CD4-positive, alpha-beta T cell treated with Interleukin-1 beta for 1 hour (primary cell): ENCODE measurements around the gene SPECC1.
"Not testable (repeated sequence)": the region's sequence is repeated elsewhere in the genome, so short reads cannot be mapped to it uniquely, and the experiment has no call there.

Source experiments
- DNase-seq, 2 donors: peaks; one replicate each; pipeline ENCODE4 v3.0.0-alpha.2; 2020 to 2022

SPECC1 gene

GRCh38 chr17:20180661-20181060 is 171.5 kb downstream of the SPECC1 start:
- no peak for DNase-seq

- DNase-seq: no peak
Observed at GRCh38 chr17:20184181-20184580, 175.0 kb downstream of the SPECC1 start.

- peak in 1 of 2 donors; percentile 19 for DNase-seq
Observed at GRCh38 chr17:20184977-20185619, 175.9 kb downstream of the SPECC1 start.

- no peak for DNase-seq
Observed at GRCh38 chr17:20187049-20187448, 177.9 kb downstream of the SPECC1 start.

- DNase-seq: no peak
Observed at GRCh38 chr17:20189302-20189701, 180.1 kb downstream of the SPECC1 start.

- no peak for DNase-seq
Observed at GRCh38 chr17:20189979-20190378, 180.8 kb downstream of the SPECC1 start.

- no peak for DNase-seq
Observed at GRCh38 chr17:20190605-20191004, 181.4 kb downstream of the SPECC1 start.

GRCh38 chr17:20191056-20191455 is 181.9 kb downstream of the SPECC1 start:
- no peak for DNase-seq

- DNase-seq: not testable (repeated sequence)
Observed at GRCh38 chr17:20196286-20196685, 187.1 kb downstream of the SPECC1 start.

- no peak for DNase-seq
Observed at GRCh38 chr17:20197272-20197926, 188.2 kb downstream of the SPECC1 start.

GRCh38 chr17:20200016-20200795 is 191.0 kb downstream of the SPECC1 start:
- DNase-seq: no peak

GRCh38 chr17:20200865-20201458 is 191.8 kb downstream of the SPECC1 start:
- no peak for DNase-seq

GRCh38 chr17:20202141-20202621 is 193.0 kb downstream of the SPECC1 start:
- no peak for DNase-seq

GRCh38 chr17:20203018-20203417 is 193.9 kb downstream of the SPECC1 start:
- DNase-seq: no peak

- no peak for DNase-seq
Observed at GRCh38 chr17:20203761-20204263, 194.7 kb downstream of the SPECC1 start.

- no peak for DNase-seq
Observed at GRCh38 chr17:20205609-20206008, 196.4 kb downstream of the SPECC1 start.

- DNase-seq: no peak
Observed at GRCh38 chr17:20206068-20206467, 196.9 kb downstream of the SPECC1 start.

GRCh38 chr17:20206591-20206990 is 197.4 kb downstream of the SPECC1 start:
- no peak for DNase-seq

GRCh38 chr17:20207262-20207985 is 198.3 kb downstream of the SPECC1 start:
- no peak for DNase-seq

GRCh38 chr17:20208717-20209116 is 199.6 kb downstream of the SPECC1 start:
- no peak for DNase-seq

- DNase-seq: no peak
Observed at GRCh38 chr17:20210180-20210579, 201.0 kb downstream of the SPECC1 start.

- DNase-seq: no peak
Observed at GRCh38 chr17:20210614-20211013, 201.5 kb downstream of the SPECC1 start.
